Measurements from ENCODE around the gene DYNLRB1. TPM values are rescaled to one million over a fixed set of nuclear protein-coding genes. Genes with fewer than 3 reads are reported as not detected.

Gene DYNLRB1
- total and polyA plus RNA-seq, 9 of the 15 experiments (the other 6 are each of a cell fraction or from before 2014, with no cell fraction given) = 48.7 to 358 (median 121) TPM

GRCh38 chr20:34541917-34542316, 25.7 kb downstream of the DYNLRB1 start:
- Histone ChIP-seq H3K79me2 (ENCODE audit: control insufficient read depth, insufficient read depth, low read length) (no peaks in the 10 kb centered on the region), H3K9ac (ENCODE audit: insufficient read depth in 1 of 2, low read depth in 2 of 2, low read length in 2 of 2) (no peak overlapping the region), H3K4me1 (replicated peaks in 1 of 2; ENCODE audit: control insufficient read depth in 2 of 2, insufficient read depth in 2 of 2, low read length in 2 of 2) (peaks cover 0 to 3% of the 10 kb centered on the region in 2 experiments; a peak in 2 of 5 replicates), H4K20me1 (replicated peaks; ENCODE audit: control insufficient read depth, insufficient read depth, low read length) (no peaks in the 10 kb centered on the region), H3K4me3 (no peak overlapping the region), H2AFZ (ENCODE audit: low read depth, low read length) (no peak overlapping the region), H3K27ac (ENCODE audit: extremely low read depth, low read depth, low read length) (no peak overlapping the region), H3K27me3 (ENCODE audit: control insufficient read depth in 2 of 2, insufficient read depth in 2 of 2, low read length in 2 of 2) (no peaks in the 10 kb centered on the region), H3K9me1 (ENCODE audit: control insufficient read depth, insufficient read depth, low read length) (no peaks in the 10 kb centered on the region), H3K9me3 (replicated peaks; ENCODE audit: control insufficient read depth, insufficient read depth, low read depth, low read length) (no peaks in the 10 kb centered on the region), H3K4me2 (ENCODE audit: insufficient read depth, low read length) (no peak overlapping the region), H3K36me3 (ENCODE audit: control insufficient read depth, insufficient read depth, low read length) (peaks cover 36% of the 10 kb centered on the region)
- ChIA-PET CTCF (ENCODE audit: low intra/inter-chr PET ratio) (no interaction called here), POLR2A (interaction anchor here (0.7 to 1.2 kb wide), 3 partner anchors 12 to 17 kb away, joined by 3 to 6 read pairs (median 3); no protein-coding TSS in a partner anchor)
- ATAC-seq (no peak), FAIRE-seq (no peak), DNase-seq (ENCODE audit: extremely low read depth in 1 of 4, low spot score in 3 of 4) (no peak)
- BruUV-seq (replicated peaks) = no TSS peak
- 79% methylated on average over 14 of the region's 16 CpGs for WGBS (ENCODE audit: insufficient coverage, low coverage, missing lambda C conversion rate)
- intact Hi-C loops (cut with micrococcal nuclease) = no loop called here
- in situ Hi-C loops (cut with MboI) = no loop called here
- TF ChIP-seq E2F8 (IDR thresholded peaks at IDR 0.05; ENCODE audit: low read depth, partially characterized antibody) = no peak
- TF ChIP-seq GMEB1 (CRISPR knock-in tag; IDR thresholded peaks at IDR 0.05) = no peak
- no peak for TF ChIP-seq ATF6 (CRISPR knock-in tag; IDR thresholded peaks at IDR 0.05)
- no peak for TF ChIP-seq PHB2 (IDR thresholded peaks at IDR 0.05; ENCODE audit: low read depth)
- TF ChIP-seq ZNF780A (CRISPR knock-in tag; IDR thresholded peaks at IDR 0.05) = no peak
- TF ChIP-seq ZNF77 (CRISPR knock-in tag; IDR thresholded peaks at IDR 0.05) = no peak
- TF ChIP-seq HLTF (IDR thresholded peaks at IDR 0.05) = no peak
- no peak for TF ChIP-seq IRF1 (CRISPR knock-in tag; IDR thresholded peaks at IDR 0.05; ENCODE audit: borderline replicate concordance)
- TF ChIP-seq GABPB2 (CRISPR knock-in tag; conservative IDR thresholded peaks at IDR 0.05) = no peak
- TF ChIP-seq SNIP1 (IDR thresholded peaks at IDR 0.05; ENCODE audit: low read depth) = no peak
- TF ChIP-seq TCF15 (CRISPR knock-in tag; IDR thresholded peaks at IDR 0.05) = no peak
- TF ChIP-seq SETDB1 (IDR thresholded peaks at IDR 0.05; ENCODE audit: low read length) = no peak
- TF ChIP-seq ZNF395 (CRISPR knock-in tag; IDR thresholded peaks at IDR 0.05) = no peak
- no peak for TF ChIP-seq STAT5A (IDR thresholded peaks at IDR 0.05; ENCODE audit: borderline replicate concordance, low read length)
- no peak for TF ChIP-seq CBX5 (IDR thresholded peaks at IDR 0.05; ENCODE audit: borderline replicate concordance, low read depth)

Data from K562 (cell line).